ENCODE results near the gene ARHGAP44.

Gene ARHGAP44

GRCh38 chr17:12902046-12902445, 112.7 kb downstream of the ARHGAP44 start:
- DNase-seq: no peak

- no peak for DNase-seq
These were observed 118.2 kb downstream of the ARHGAP44 start for GRCh38 chr17:12907477-12907876.

- no peak for DNase-seq
These were observed 119.7 kb downstream of the ARHGAP44 start for GRCh38 chr17:12909046-12909445.

GRCh38 chr17:12909511-12909910, 120.2 kb downstream of the ARHGAP44 start:
- DNase-seq: no peak

GRCh38 chr17:12911239-12911638, 121.9 kb downstream of the ARHGAP44 start:
- no peak for DNase-seq

GRCh38 chr17:12917399-12917798, 128.1 kb downstream of the ARHGAP44 start:
- no peak for DNase-seq

- no peak for DNase-seq
These were observed 128.8 kb downstream of the ARHGAP44 start for GRCh38 chr17:12918142-12918541.

GRCh38 chr17:12922120-12922519, 132.8 kb downstream of the ARHGAP44 start:
- no peak for DNase-seq

GRCh38 chr17:12924614-12925013, 135.3 kb downstream of the ARHGAP44 start:
- no peak for DNase-seq

- DNase-seq: no peak
These were observed 137.7 kb downstream of the ARHGAP44 start for GRCh38 chr17:12927001-12927400.

GRCh38 chr17:12927541-12928425, 138.5 kb downstream of the ARHGAP44 start:
- no peak for DNase-seq

- DNase-seq: no peak
These were observed 139.4 kb downstream of the ARHGAP44 start for GRCh38 chr17:12928736-12929135.

GRCh38 chr17:12936501-12936900, 147.2 kb downstream of the ARHGAP44 start:
- no peak for DNase-seq

GRCh38 chr17:12940699-12941098, 151.4 kb downstream of the ARHGAP44 start:
- no peak for DNase-seq

- DNase-seq: no peak
These were observed 157.7 kb downstream of the ARHGAP44 start for GRCh38 chr17:12947047-12947446.

GRCh38 chr17:12952012-12952411, 162.7 kb downstream of the ARHGAP44 start:
- no peak for DNase-seq

GRCh38 chr17:12953156-12953555, 163.9 kb downstream of the ARHGAP44 start:
- no peak for DNase-seq

GRCh38 chr17:12955521-12955920, 166.2 kb downstream of the ARHGAP44 start:
- no peak for DNase-seq

- DNase-seq: no peak
These were observed 169.5 kb downstream of the ARHGAP44 start for GRCh38 chr17:12958786-12959185.

- no peak for DNase-seq
These were observed 170.1 kb downstream of the ARHGAP44 start for GRCh38 chr17:12959441-12959840.

- no peak for DNase-seq
These were observed 172.4 kb downstream of the ARHGAP44 start for GRCh38 chr17:12961655-12962054.

GRCh38 chr17:12963505-12963904, 174.2 kb downstream of the ARHGAP44 start:
- DNase-seq: no peak

- no peak for DNase-seq
These were observed 174.9 kb downstream of the ARHGAP44 start for GRCh38 chr17:12964162-12964561.

GRCh38 chr17:12964840-12965239, 175.5 kb downstream of the ARHGAP44 start:
- DNase-seq: no peak

GRCh38 chr17:12965988-12966387, 176.7 kb downstream of the ARHGAP44 start:
- DNase-seq: no peak

Measured in stimulated activated CD4-positive, alpha-beta T cell treated with anti-CD3 and anti-CD28 coated beads, Interleukin-15, amount 100 ng/mL, for 24 hours (primary cell).